GM23338 (cell line): ENCODE measurements around the gene ANKFY1. TPM values are rescaled to one million over a fixed set of nuclear protein-coding genes. Genes with fewer than 3 reads are reported as not detected.

Source experiments
- EZH2 ChIP-seq: fragments of 200-600 bp; sonication (generic); IDR thresholded peaks from one replicate; pipeline ENCODE4 v1.8.0; 2017; ENCODE audit warnings: antibody characterized with exemption, mild to moderate bottlenecking, low read depth; ENCODE audit not compliant: unreplicated experiment
- polyA plus RNA-seq: library from polyadenylated mRNA; unstranded; fragments of >200 nt; fragmentation: Nextera tagmentation; extraction: Ambion mirVana; gene quantifications from 2 replicates; pipeline ENCODE4 v1.2.1, GENCODE V29; 2016
- total RNA-seq: library from RNA; depleted of rRNA; stranded (reverse); fragments of >200 nt; shearing (Covaris generic); gene quantifications from 2 replicates; pipeline ENCODE4 v1.2.3, GENCODE V29; 2014
- TF ChIP-seq, protein P1 (sequence below): fragments of 250-450 bp; sonication (Bioruptor Pico); IDR thresholded peaks from 2 replicates; pipeline ENCODE4 v1.5.0; 2020; ENCODE audit warnings: mild to moderate bottlenecking, moderate library complexity
- TF ChIP-seq, protein P2 (sequence below), 2 experiments: fragments of 200-600 bp in 1 of 2; sonication (generic) in 1 of 2; conservative IDR thresholded peaks; 2 replicates each; pipeline versions ENCODE4 v1.5.1 to v1.6.1; 2016 to 2017; ENCODE audit warnings: antibody characterized with exemption in 2 of 2, low read depth in 2 of 2, mild to moderate bottlenecking in 2 of 2, moderate library complexity in 1 of 2
- TF ChIP-seq, protein P3 (sequence below): IDR thresholded peaks from one replicate; pipeline ENCODE4 v1.6.1; 2018; ENCODE audit warnings: antibody characterized with exemption; ENCODE audit not compliant: unreplicated experiment

The ANKFY1 gene
- total and polyA plus RNA-seq, 2 experiments from 2014 or later, result 12.9 to 44.4 TPM

DNA sequence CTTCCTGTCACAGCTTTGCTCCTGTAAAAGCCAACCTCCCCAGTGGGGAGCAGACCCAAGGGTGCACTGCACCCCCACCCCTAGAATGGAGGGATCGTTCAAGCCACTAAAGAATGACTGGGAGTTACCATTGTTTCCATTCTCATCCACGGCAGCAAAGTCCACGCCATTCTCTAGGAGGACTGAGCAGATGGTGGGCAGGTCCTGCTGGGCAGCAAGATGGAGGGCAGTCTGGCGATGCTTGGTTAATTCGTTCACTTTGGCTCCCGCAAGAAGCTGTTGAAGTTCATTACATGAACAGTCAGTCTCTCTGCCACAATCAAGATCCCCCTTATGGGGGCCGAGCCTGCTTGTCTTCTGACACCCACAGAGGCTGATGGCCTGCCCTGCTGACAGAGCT, 90.0 kb downstream of the ANKFY1 start (continued):
- TF ChIP-seq, protein P1, sequence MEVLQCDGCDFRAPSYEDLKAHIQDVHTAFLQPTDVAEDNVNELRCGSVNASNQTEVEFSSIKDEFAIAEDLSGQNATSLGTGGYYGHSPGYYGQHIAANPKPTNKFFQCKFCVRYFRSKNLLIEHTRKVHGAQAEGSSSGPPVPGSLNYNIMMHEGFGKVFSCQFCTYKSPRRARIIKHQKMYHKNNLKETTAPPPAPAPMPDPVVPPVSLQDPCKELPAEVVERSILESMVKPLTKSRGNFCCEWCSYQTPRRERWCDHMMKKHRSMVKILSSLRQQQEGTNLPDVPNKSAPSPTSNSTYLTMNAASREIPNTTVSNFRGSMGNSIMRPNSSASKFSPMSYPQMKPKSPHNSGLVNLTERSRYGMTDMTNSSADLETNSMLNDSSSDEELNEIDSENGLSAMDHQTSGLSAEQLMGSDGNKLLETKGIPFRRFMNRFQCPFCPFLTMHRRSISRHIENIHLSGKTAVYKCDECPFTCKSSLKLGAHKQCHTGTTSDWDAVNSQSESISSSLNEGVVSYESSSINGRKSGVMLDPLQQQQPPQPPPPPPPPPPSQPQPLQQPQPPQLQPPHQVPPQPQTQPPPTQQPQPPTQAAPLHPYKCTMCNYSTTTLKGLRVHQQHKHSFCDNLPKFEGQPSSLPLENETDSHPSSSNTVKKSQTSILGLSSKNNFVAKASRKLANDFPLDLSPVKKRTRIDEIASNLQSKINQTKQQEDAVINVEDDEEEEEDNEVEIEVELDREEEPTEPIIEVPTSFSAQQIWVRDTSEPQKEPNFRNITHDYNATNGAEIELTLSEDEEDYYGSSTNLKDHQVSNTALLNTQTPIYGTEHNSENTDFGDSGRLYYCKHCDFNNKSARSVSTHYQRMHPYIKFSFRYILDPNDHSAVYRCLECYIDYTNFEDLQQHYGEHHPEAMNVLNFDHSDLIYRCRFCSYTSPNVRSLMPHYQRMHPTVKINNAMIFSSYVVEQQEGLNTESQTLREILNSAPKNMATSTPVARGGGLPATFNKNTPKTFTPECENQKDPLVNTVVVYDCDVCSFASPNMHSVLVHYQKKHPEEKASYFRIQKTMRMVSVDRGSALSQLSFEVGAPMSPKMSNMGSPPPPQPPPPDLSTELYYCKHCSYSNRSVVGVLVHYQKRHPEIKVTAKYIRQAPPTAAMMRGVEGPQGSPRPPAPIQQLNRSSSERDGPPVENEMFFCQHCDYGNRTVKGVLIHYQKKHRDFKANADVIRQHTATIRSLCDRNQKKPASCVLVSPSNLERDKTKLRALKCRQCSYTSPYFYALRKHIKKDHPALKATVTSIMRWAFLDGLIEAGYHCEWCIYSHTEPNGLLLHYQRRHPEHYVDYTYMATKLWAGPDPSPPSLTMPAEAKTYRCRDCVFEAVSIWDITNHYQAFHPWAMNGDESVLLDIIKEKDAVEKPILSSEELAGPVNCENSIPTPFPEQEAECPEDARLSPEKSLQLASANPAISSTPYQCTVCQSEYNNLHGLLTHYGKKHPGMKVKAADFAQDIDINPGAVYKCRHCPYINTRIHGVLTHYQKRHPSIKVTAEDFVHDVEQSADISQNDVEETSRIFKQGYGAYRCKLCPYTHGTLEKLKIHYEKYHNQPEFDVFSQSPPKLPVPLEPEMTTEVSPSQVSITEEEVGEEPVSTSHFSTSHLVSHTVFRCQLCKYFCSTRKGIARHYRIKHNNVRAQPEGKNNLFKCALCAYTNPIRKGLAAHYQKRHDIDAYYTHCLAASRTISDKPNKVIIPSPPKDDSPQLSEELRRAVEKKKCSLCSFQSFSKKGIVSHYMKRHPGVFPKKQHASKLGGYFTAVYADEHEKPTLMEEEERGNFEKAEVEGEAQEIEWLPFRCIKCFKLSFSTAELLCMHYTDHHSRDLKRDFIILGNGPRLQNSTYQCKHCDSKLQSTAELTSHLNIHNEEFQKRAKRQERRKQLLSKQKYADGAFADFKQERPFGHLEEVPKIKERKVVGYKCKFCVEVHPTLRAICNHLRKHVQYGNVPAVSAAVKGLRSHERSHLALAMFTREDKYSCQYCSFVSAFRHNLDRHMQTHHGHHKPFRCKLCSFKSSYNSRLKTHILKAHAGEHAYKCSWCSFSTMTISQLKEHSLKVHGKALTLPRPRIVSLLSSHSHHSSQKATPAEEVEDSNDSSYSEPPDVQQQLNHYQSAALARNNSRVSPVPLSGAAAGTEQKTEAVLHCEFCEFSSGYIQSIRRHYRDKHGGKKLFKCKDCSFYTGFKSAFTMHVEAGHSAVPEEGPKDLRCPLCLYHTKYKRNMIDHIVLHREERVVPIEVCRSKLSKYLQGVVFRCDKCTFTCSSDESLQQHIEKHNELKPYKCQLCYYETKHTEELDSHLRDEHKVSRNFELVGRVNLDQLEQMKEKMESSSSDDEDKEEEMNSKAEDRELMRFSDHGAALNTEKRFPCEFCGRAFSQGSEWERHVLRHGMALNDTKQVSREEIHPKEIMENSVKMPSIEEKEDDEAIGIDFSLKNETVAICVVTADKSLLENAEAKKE (CRISPR knock-in tag), result no peak
- TF ChIP-seq, protein P2, sequence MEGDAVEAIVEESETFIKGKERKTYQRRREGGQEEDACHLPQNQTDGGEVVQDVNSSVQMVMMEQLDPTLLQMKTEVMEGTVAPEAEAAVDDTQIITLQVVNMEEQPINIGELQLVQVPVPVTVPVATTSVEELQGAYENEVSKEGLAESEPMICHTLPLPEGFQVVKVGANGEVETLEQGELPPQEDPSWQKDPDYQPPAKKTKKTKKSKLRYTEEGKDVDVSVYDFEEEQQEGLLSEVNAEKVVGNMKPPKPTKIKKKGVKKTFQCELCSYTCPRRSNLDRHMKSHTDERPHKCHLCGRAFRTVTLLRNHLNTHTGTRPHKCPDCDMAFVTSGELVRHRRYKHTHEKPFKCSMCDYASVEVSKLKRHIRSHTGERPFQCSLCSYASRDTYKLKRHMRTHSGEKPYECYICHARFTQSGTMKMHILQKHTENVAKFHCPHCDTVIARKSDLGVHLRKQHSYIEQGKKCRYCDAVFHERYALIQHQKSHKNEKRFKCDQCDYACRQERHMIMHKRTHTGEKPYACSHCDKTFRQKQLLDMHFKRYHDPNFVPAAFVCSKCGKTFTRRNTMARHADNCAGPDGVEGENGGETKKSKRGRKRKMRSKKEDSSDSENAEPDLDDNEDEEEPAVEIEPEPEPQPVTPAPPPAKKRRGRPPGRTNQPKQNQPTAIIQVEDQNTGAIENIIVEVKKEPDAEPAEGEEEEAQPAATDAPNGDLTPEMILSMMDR (conservative IDR thresholded peaks at IDR 0.05; ENCODE audit: low read depth in 2 of 2), result no peak
- TF ChIP-seq, protein P3, sequence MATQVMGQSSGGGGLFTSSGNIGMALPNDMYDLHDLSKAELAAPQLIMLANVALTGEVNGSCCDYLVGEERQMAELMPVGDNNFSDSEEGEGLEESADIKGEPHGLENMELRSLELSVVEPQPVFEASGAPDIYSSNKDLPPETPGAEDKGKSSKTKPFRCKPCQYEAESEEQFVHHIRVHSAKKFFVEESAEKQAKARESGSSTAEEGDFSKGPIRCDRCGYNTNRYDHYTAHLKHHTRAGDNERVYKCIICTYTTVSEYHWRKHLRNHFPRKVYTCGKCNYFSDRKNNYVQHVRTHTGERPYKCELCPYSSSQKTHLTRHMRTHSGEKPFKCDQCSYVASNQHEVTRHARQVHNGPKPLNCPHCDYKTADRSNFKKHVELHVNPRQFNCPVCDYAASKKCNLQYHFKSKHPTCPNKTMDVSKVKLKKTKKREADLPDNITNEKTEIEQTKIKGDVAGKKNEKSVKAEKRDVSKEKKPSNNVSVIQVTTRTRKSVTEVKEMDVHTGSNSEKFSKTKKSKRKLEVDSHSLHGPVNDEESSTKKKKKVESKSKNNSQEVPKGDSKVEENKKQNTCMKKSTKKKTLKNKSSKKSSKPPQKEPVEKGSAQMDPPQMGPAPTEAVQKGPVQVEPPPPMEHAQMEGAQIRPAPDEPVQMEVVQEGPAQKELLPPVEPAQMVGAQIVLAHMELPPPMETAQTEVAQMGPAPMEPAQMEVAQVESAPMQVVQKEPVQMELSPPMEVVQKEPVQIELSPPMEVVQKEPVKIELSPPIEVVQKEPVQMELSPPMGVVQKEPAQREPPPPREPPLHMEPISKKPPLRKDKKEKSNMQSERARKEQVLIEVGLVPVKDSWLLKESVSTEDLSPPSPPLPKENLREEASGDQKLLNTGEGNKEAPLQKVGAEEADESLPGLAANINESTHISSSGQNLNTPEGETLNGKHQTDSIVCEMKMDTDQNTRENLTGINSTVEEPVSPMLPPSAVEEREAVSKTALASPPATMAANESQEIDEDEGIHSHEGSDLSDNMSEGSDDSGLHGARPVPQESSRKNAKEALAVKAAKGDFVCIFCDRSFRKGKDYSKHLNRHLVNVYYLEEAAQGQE, result no peak
- no peak for TF ChIP-seq EZH2
